OCI-LY7 (cell line): Measurements from ENCODE around the gene SEMA6C.

Experiments used
- EZH2phosphoT487 ChIP-seq: fragments of 200-600 bp; sonication (generic); IDR thresholded peaks from 2 replicates; pipeline ENCODE4 v1.6.1; 2018; ENCODE audit warnings: low read depth, borderline replicate concordance, mild to moderate bottlenecking, mixed run types, antibody characterized with exemption, low read length, moderate library complexity, mixed read lengths
- TF ChIP-seq, protein P1 (sequence below): fragments of 200-600 bp; sonication (generic); conservative IDR thresholded peaks from 2 replicates; pipeline ENCODE4 v1.5.1; 2014; ENCODE audit warnings: mild to moderate bottlenecking, antibody characterized with exemption, low read length, moderate library complexity, mixed read lengths

GRCh38 chr1:151171190-151171589, 24.8 kb upstream of the SEMA6C start:
- TF ChIP-seq, protein P1, sequence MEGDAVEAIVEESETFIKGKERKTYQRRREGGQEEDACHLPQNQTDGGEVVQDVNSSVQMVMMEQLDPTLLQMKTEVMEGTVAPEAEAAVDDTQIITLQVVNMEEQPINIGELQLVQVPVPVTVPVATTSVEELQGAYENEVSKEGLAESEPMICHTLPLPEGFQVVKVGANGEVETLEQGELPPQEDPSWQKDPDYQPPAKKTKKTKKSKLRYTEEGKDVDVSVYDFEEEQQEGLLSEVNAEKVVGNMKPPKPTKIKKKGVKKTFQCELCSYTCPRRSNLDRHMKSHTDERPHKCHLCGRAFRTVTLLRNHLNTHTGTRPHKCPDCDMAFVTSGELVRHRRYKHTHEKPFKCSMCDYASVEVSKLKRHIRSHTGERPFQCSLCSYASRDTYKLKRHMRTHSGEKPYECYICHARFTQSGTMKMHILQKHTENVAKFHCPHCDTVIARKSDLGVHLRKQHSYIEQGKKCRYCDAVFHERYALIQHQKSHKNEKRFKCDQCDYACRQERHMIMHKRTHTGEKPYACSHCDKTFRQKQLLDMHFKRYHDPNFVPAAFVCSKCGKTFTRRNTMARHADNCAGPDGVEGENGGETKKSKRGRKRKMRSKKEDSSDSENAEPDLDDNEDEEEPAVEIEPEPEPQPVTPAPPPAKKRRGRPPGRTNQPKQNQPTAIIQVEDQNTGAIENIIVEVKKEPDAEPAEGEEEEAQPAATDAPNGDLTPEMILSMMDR, result no peak
- no peak for TF ChIP-seq EZH2phosphoT487
